Loucy (cell line): ENCODE measurements around the gene MEIKIN.

Source experiments
- H2AFZ ChIP-seq: fragments of 200-600 bp; sonication (generic); 2 replicates; pipeline ENCODE4 v1.6.0; 2016; ENCODE audit warnings: antibody characterized with exemption, mild to moderate bottlenecking, low read length, moderate library complexity
- H3F3A ChIP-seq: fragments of 200-600 bp; 2 replicates; pipeline ENCODE4 v1.6.0; 2016; ENCODE audit warnings: antibody characterized with exemption, low read depth, mild to moderate bottlenecking
- H3K27me3 ChIP-seq: fragments of 200-600 bp; sonication (generic); 2 replicates; pipeline ENCODE4 v1.6.1; 2014; ENCODE audit warnings: low read length, mild to moderate bottlenecking; ENCODE audit not compliant: insufficient read depth, poor library complexity, severe bottlenecking
- H3K36me3 ChIP-seq: fragments of 200-600 bp; sonication (generic); 2 replicates; pipeline ENCODE4 v1.6.1; 2016; ENCODE audit warnings: low read length; ENCODE audit not compliant: insufficient read depth
- H3K4me1 ChIP-seq: fragments of 200-600 bp; sonication (generic); 2 replicates; pipeline ENCODE4 v1.5.1; 2014; ENCODE audit warnings: low read length, mild to moderate bottlenecking; ENCODE audit not compliant: insufficient read depth, poor library complexity, severe bottlenecking
- H3K4me2 ChIP-seq: fragments of 200-600 bp; sonication (generic); 2 replicates; pipeline ENCODE4 v1.6.0; 2014; ENCODE audit warnings: antibody characterized with exemption, low read length, low read depth, mild to moderate bottlenecking; ENCODE audit not compliant: poor library complexity, severe bottlenecking
- H3K4me3 ChIP-seq: fragments of 200-600 bp; sonication (generic); 2 replicates; pipeline ENCODE4 v1.5.1; 2014; ENCODE audit warnings: low read length, mild to moderate bottlenecking, mixed read lengths; ENCODE audit not compliant: poor library complexity, severe bottlenecking
- H3K79me2 ChIP-seq: fragments of 200-600 bp; sonication (generic); 2 replicates; pipeline ENCODE4 v1.6.1; 2014; ENCODE audit warnings: low read length; ENCODE audit not compliant: insufficient read depth
- H3K9ac ChIP-seq: fragments of 200-600 bp; sonication (generic); 2 replicates; pipeline ENCODE4 v1.6.0; 2014; ENCODE audit warnings: mild to moderate bottlenecking, low read depth, low read length, moderate library complexity; ENCODE audit not compliant: poor library complexity, severe bottlenecking
- H3K9me2 ChIP-seq: fragments of 200-600 bp; sonication (generic); replicated peaks from 2 replicates; pipeline ENCODE4 v1.6.1; 2016; ENCODE audit warnings: low read depth, low read length, mixed read lengths
- H3K9me3 ChIP-seq: fragments of 200-600 bp; sonication (generic); 2 replicates; pipeline ENCODE4 v1.6.1; 2014; ENCODE audit warnings: mild to moderate bottlenecking, antibody characterized with exemption, low read length, low read depth; ENCODE audit not compliant: insufficient read depth
- H4K20me1 ChIP-seq: fragments of 200-600 bp; sonication (generic); 2 replicates; pipeline ENCODE4 v1.6.0; 2014; ENCODE audit warnings: antibody characterized with exemption, low read length, mild to moderate bottlenecking; ENCODE audit not compliant: insufficient read depth, poor library complexity, severe bottlenecking
- EZH2phosphoT487 ChIP-seq: fragments of 200-600 bp; IDR thresholded peaks from 2 replicates; pipeline ENCODE4 v1.6.1; 2018; ENCODE audit warnings: antibody characterized with exemption, mild to moderate bottlenecking, moderate library complexity, borderline replicate concordance
- TF ChIP-seq, protein P1 (sequence below): fragments of 200-600 bp; sonication (generic); conservative IDR thresholded peaks from 2 replicates; pipeline ENCODE4 v1.5.1; 2014; ENCODE audit warnings: mild to moderate bottlenecking, antibody characterized with exemption, low read length

MEIKIN gene

DNA sequence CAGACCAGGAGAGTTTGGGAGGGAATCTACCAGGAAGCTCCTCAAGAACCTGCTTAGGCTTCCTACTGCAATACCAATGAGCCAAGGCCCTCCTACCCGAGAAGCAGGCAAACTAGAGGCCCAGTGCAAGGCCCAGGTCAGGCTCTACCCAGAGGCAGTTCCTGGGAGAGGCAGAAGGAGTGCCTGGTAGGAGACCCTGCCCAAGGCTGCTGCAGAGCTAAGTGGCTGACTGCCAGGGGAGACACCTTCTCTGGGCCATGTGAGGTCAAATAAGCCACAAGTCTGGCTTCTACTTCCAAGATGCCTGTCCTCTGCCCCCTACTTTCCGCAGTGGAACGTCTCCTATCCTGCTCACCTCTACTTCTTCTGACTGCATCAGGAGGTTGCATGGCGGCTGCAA lies 48.2 kb upstream of the MEIKIN start:
- no peak overlapping the region for H3K4me2 ChIP-seq
- no peaks in the 10 kb centered on the region for H4K20me1 ChIP-seq
- H3K9me3 ChIP-seq = no peaks in the 10 kb centered on the region
- peaks cover 41% of the 10 kb centered on the region for H3K4me1 ChIP-seq
- H3F3A ChIP-seq = no peaks in the 10 kb centered on the region
- H2AFZ ChIP-seq = no peak overlapping the region
- H3K79me2 ChIP-seq = peaks cover 8% of the 10 kb centered on the region; the same call in 1 of the 2 replicates
- no peaks in the 10 kb centered on the region for H3K36me3 ChIP-seq
- no peak overlapping the region for H3K4me3 ChIP-seq
- TF ChIP-seq EZH2phosphoT487 = no peak
- no peaks in the 10 kb centered on the region for H3K9me2 ChIP-seq
- no peaks in the 10 kb centered on the region for H3K27me3 ChIP-seq
- no peak overlapping the region for H3K9ac ChIP-seq

DNA sequence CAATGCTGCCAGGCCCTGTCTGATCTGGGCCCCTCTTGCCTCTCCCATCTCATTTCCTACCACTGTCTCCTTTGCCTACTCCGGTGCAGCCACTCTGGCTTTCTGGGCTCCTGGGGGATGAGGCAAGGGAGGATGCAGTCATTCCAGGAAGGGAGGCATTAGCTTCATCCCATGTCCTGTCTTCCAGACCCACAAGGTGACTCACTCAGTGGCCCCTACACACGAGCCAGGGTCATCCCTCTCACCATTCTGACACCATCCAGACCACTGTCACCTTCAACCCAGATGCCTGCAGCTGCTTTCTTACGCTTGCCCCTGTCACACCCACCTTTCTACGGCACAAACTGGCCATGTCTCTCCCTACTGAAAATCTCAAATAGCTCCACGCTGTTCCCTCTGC lies 46.9 kb upstream of the MEIKIN start:
- Histone ChIP-seq H2AFZ (no peak overlapping the region), H3K4me2 (no peak overlapping the region), H3K9me2 (no peaks in the 10 kb centered on the region), H3K4me1 (peaks cover 28% of the 10 kb centered on the region), H3K79me2 (peaks cover under 1% of the 10 kb centered on the region; the same call in 1 of the 2 replicates), H3K27me3 (no peaks in the 10 kb centered on the region), H3F3A (no peaks in the 10 kb centered on the region), H3K36me3 (no peaks in the 10 kb centered on the region), H4K20me1 (no peaks in the 10 kb centered on the region), H3K9ac (no peak overlapping the region), H3K4me3 (no peak overlapping the region), H3K9me3 (no peaks in the 10 kb centered on the region)
- TF ChIP-seq, protein P1, sequence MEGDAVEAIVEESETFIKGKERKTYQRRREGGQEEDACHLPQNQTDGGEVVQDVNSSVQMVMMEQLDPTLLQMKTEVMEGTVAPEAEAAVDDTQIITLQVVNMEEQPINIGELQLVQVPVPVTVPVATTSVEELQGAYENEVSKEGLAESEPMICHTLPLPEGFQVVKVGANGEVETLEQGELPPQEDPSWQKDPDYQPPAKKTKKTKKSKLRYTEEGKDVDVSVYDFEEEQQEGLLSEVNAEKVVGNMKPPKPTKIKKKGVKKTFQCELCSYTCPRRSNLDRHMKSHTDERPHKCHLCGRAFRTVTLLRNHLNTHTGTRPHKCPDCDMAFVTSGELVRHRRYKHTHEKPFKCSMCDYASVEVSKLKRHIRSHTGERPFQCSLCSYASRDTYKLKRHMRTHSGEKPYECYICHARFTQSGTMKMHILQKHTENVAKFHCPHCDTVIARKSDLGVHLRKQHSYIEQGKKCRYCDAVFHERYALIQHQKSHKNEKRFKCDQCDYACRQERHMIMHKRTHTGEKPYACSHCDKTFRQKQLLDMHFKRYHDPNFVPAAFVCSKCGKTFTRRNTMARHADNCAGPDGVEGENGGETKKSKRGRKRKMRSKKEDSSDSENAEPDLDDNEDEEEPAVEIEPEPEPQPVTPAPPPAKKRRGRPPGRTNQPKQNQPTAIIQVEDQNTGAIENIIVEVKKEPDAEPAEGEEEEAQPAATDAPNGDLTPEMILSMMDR = no peak
- no peak for TF ChIP-seq EZH2phosphoT487

DNA sequence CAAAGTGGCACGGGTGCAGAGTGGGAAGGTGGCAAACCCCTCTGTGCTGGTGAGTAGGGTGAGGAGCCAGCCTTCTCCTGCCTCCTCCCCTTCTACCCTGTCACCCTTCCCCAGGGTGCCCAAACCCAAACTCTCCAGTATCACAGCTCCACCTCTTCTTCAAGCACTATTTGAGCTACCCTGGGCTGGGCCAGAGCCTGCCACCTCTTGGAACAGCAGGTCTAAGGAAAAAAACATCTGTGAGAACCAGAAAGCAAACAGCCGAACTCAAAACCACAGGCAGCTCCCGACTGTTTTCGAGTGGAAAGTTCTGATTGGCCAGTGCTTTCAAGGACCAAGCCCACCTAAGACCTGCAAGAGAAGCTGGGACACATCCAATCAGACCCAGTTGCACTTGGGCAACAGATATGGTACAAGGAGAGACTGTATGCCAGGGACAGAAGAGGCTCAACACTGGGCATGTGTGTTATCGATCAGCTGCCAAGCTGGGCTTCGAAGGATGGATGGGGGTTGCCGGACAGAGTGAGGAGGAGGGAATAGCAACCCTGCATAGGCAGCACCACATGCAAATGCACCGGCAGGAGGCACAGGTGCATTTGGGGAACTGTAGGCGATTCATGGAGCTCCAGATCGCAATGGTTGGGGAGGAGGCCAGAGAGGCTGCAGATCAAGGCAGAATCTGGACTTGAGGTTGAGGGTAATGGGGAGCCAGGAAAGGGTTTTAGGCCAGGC lies 46.3 kb upstream of the MEIKIN start:
- Histone ChIP-seq H3K4me3 (no peak overlapping the region), H3K9me3 (no peaks in the 10 kb centered on the region), H3K9ac (no peak overlapping the region), H3K9me2 (no peaks in the 10 kb centered on the region), H3K4me2 (no peak overlapping the region), H3K36me3 (no peaks in the 10 kb centered on the region), H3F3A (no peaks in the 10 kb centered on the region), H2AFZ (no peak overlapping the region), H3K79me2 (no peaks in the 10 kb centered on the region), H3K27me3 (no peaks in the 10 kb centered on the region), H4K20me1 (no peaks in the 10 kb centered on the region), H3K4me1 (peaks cover 22% of the 10 kb centered on the region)
- TF ChIP-seq, protein P1 = no peak
- TF ChIP-seq EZH2phosphoT487 = no peak

DNA sequence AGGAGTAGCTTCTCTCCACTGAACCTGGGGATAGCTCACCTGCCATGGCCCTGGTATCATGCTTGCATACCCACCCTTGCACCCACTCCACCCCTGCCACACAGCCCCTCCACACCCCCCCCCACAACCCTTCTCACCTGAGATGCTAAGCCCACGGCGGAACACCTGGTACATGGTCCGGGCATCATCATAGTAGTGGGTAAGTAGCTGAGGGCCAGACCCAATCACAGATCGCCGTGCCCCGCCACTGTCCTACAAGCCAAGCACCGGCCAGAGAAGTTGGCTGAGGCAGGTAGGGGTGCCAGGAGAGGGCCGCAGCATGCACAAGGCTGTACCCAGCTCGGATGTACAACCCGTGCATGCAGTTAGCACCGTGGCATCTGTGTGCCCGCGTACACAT lies 45.3 kb upstream of the MEIKIN start:
- Histone ChIP-seq H3K4me3 (no peak overlapping the region), H2AFZ (no peak overlapping the region), H3K4me2 (no peak overlapping the region), H3K9me3 (no peaks in the 10 kb centered on the region), H3K36me3 (no peaks in the 10 kb centered on the region), H3F3A (no peaks in the 10 kb centered on the region), H3K9me2 (no peaks in the 10 kb centered on the region), H4K20me1 (no peaks in the 10 kb centered on the region), H3K79me2 (no peaks in the 10 kb centered on the region), H3K27me3 (no peaks in the 10 kb centered on the region), H3K4me1 (peaks cover 12% of the 10 kb centered on the region), H3K9ac (no peak overlapping the region)
- no peak for TF ChIP-seq EZH2phosphoT487
- TF ChIP-seq, protein P1 = no peak
